ENCODE data around the gene ZNF618.

Gene ZNF618

DNA sequence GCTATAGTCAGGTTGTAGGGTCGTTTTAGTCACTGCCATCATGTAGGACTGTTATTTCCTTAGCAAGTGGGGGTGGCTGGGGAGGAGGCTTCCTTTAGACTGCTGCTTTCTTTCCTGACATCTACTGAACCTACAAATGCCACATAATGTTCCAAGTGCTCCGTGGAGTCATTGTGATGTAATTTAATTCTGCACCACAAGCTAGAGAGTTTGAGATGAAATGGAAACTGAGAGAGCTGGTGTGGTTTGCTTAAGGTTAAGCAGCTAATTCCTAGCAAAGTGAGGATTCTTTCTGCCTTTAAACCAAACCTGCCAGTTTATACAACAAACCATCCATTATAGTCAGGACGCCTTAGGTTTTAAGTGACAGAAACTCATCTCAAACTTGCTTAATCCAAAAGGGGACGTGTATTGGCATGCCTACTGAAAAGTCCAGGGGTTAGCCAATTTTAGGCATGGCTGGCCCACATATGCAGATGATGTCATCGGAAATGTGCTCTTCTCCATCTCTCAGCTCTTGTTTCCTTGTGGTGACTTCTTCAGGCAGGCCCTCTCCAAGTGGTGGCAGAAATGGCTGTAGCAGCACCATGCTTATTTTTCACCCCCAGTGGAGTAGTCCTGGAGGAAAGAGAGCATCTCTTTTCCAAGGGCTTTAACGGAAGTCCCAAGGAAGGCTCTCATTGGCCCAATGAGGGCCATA is 30.5 kb downstream of the ZNF618 start:
- H3K4me3 ChIP-seq (ENCODE audit: low read length) = no peak overlapping the region
- no peaks in the 10 kb centered on the region for H3K4me1 ChIP-seq (ENCODE audit: insufficient read depth, low read length)
- H3K27me3 ChIP-seq (ENCODE audit: insufficient read depth, low read length) = no peaks in the 10 kb centered on the region
- H2AFZ ChIP-seq (ENCODE audit: low read depth, low read length) = no peak overlapping the region
- no peaks in the 10 kb centered on the region for H3K36me3 ChIP-seq (ENCODE audit: insufficient read depth, low read length)
- peaks cover 5% of the 10 kb centered on the region for H3K9me3 ChIP-seq (ENCODE audit: low read length)

DNA sequence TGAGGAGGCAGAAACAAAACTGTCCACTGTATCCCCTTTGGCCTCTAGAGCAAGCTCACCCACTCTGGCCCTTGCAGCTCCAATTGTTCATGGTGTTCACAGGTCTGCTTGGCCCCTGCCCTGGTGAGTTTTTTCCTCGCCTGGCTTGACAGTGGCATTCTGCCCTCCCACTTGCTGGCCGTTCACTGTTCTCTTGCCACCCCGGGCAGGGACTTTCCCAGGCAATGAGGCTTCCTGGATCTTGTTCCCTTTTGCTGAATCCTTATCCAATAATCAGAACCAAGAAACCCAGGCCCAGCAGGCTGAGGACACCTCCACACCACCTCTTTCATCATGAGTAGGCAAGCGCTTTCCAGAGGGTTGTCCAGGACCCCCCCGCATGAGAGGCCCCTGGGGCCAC is 31.2 kb downstream of the ZNF618 start:
- Histone ChIP-seq H3K4me1 (ENCODE audit: insufficient read depth, low read length) (no peaks in the 10 kb centered on the region), H3K36me3 (ENCODE audit: insufficient read depth, low read length) (no peaks in the 10 kb centered on the region), H3K9me3 (ENCODE audit: low read length) (peaks cover 3% of the 10 kb centered on the region), H3K27me3 (ENCODE audit: insufficient read depth, low read length) (no peaks in the 10 kb centered on the region), H2AFZ (ENCODE audit: low read depth, low read length) (no peak overlapping the region), H3K4me3 (ENCODE audit: low read length) (no peak overlapping the region)

DNA sequence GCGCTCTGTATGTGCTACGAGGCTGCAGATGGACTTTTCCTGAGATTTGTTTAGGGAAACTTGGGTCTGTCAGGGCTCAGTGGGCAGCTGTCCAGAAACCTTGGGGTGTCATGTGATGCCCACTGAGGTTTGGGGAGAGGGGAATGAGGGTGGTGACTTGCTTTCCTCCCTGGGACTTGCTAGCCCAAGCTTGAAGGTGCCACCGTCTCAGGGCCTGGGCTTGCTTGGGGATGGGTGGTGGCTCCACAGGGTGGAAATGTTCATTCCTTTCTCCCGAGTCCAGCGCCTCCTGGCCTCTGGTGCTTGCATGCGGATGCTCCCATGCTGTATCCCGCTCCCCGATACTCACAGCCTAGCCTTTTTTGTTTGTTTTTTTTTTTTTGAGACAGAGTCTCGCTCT is 33.3 kb downstream of the ZNF618 start:
- H3K4me1 ChIP-seq (ENCODE audit: insufficient read depth, low read length) = no peaks in the 10 kb centered on the region
- no peak overlapping the region for H3K4me3 ChIP-seq (ENCODE audit: low read length)
- no peaks in the 10 kb centered on the region for H3K27me3 ChIP-seq (ENCODE audit: insufficient read depth, low read length)
- H3K9me3 ChIP-seq (ENCODE audit: low read length) = peaks cover 3% of the 10 kb centered on the region
- H2AFZ ChIP-seq (ENCODE audit: low read depth, low read length) = no peak overlapping the region
- no peaks in the 10 kb centered on the region for H3K36me3 ChIP-seq (ENCODE audit: insufficient read depth, low read length)

DNA sequence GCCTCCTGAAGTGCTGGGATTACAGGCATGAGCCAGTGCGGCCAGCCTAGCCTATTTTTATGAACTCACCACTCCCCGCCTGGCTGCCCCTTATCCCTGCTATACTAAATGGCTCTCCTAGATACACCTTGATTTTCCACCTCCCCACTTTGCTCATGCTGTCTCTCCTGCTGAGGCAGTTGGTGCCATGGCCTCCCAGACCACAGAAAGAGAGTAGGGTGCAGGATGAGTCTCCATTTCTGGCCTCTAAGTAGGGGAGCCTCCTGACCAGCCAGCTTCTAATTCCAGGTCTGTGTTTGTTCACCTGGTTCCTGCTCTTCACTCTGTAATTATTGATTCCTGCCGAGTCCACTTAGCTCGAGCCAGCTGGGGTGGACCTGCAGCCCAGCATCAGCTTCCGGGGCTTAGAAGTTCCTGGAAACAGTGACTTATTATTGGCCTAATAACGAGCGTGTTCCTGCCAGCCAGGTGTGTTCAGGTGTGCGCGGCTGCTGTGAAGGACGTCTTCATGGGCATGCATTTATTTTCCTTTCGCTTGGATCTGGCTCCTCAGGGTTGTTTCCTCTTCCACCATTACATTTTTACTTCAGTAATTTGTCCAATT is 34.0 kb downstream of the ZNF618 start:
- H3K4me3 ChIP-seq (ENCODE audit: low read length) = no peak overlapping the region
- no peak overlapping the region for H2AFZ ChIP-seq (ENCODE audit: low read depth, low read length)
- no peaks in the 10 kb centered on the region for H3K27me3 ChIP-seq (ENCODE audit: insufficient read depth, low read length)
- H3K4me1 ChIP-seq (ENCODE audit: insufficient read depth, low read length) = no peaks in the 10 kb centered on the region
- no peaks in the 10 kb centered on the region for H3K9me3 ChIP-seq (ENCODE audit: low read length)
- H3K36me3 ChIP-seq (ENCODE audit: insufficient read depth, low read length) = no peaks in the 10 kb centered on the region

DNA sequence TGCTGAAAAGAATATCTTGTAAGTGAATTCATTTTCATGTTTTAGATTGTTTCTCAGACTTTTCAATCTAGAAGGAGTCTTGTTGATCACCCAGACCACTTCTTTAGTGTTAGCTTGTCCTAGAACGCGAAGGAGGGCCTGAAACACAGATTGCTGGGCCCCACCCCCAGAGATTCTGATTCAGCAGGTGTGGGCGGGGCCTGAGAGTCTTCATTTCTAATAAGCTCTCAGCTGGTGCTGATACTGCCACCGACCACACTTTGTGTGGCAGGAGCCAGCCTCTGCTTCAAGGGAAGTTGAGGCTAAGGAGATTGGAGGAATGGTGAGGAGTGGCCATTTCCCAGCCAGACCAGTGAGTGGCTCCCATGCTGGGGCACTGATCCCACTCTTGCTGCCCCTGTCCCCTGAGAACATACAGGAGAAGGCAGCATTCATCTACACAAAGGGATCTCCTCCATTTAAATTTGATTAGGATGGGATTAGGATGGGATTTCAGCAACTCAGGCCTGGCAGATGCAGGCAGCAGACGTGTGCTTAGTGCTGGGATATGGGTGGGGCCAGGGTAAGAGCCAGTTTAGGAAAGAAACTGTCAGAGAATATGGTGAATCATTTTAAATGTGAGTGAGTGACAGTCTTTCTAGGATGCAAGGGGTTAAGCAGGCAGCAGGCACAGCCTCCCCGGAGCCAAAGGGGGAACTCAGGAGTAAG is 35.9 kb downstream of the ZNF618 start:
- H3K9me3 ChIP-seq (ENCODE audit: low read length) = no peaks in the 10 kb centered on the region
- no peaks in the 10 kb centered on the region for H3K27me3 ChIP-seq (ENCODE audit: insufficient read depth, low read length)
- H3K4me3 ChIP-seq (ENCODE audit: low read length) = no peak overlapping the region
- peaks cover 2% of the 10 kb centered on the region for H3K36me3 ChIP-seq (ENCODE audit: insufficient read depth, low read length)
- no peaks in the 10 kb centered on the region for H3K4me1 ChIP-seq (ENCODE audit: insufficient read depth, low read length)
- no peak overlapping the region for H2AFZ ChIP-seq (ENCODE audit: low read depth, low read length)

DNA sequence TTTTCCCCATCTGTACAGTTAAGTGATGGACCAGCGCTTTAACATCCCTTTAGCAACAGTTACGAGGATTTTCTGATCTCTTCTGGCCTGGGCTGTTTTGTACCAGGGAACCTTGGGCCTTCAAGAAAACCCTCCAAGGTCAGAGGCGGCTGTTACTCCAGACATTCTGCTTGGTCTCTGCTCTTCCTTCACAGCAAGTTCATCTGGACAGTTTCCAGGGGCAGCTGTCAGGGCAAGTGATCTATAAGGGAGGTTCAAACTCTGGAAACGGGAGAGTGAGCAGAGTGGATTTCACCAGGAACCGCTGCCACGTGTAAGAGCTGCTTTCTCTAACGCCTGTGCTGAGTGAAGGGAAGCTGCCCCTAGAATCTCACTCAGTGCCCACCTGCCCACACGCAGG is 36.7 kb downstream of the ZNF618 start:
- Histone ChIP-seq H3K27me3 (ENCODE audit: insufficient read depth, low read length) (no peaks in the 10 kb centered on the region), H2AFZ (ENCODE audit: low read depth, low read length) (no peak overlapping the region), H3K36me3 (ENCODE audit: insufficient read depth, low read length) (peaks cover 2% of the 10 kb centered on the region), H3K4me3 (ENCODE audit: low read length) (no peak overlapping the region), H3K4me1 (ENCODE audit: insufficient read depth, low read length) (no peaks in the 10 kb centered on the region), H3K9me3 (ENCODE audit: low read length) (no peaks in the 10 kb centered on the region)

DNA sequence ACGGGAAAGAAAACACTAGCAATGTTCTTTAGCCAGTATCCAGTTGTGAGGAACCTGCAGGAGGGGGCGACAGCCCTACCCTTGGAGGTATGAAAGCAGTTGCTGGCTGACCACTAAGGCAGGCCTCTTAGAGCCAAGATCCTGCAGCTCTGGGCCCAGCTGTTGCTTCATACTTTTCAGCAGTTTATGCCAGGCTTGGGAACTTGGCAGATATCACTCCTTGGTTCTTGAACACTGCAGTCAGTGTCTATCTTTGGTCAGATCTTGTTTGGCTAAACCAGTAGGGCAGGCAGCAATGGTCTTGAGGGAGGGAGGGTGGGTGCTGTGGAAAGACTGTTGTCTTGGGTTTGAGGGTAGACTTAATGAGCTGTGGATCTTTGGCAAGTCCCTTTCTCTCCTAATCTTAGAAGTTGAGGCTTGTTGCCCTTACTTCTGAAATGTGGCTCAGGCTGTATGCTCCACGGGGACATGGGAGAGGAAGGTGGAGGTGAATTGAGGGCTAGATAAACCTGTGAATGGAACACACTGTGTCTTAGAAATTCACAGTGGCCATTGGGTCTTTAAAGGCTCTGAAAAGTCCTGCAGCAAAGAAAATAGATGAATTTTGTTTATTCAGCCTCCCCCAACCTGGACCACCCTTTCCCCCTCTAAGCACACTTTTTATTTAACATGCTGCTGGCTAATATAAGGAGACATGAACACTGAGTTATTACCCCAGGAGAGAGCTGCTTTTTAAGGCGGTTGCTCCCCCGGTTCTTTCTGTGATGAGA is 37.5 kb downstream of the ZNF618 start:
- Histone ChIP-seq H3K4me3 (ENCODE audit: low read length) (no peak overlapping the region), H3K4me1 (ENCODE audit: insufficient read depth, low read length) (no peaks in the 10 kb centered on the region), H3K27me3 (ENCODE audit: insufficient read depth, low read length) (no peaks in the 10 kb centered on the region), H2AFZ (ENCODE audit: low read depth, low read length) (no peak overlapping the region), H3K36me3 (ENCODE audit: insufficient read depth, low read length) (peaks cover 2% of the 10 kb centered on the region), H3K9me3 (ENCODE audit: low read length) (no peaks in the 10 kb centered on the region)

DNA sequence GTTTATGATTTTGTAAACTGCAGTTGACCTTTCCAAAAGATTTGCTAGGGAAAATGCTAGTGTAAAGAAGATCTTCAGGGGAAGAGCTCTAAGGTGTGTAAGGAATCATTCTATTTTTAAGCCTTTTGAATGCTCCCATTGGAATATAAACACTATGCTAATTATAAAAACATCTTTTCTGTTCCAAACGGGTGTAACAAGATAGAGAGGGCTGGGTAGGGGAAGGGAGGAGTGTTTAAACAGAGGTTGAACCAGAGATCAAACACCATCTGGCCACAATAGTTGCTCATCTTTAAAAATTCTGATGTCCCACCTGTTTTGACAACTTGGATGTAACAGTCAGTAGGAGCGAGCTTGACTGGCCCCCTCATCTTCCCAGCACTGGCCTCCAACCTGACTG is 38.4 kb downstream of the ZNF618 start:
- Histone ChIP-seq H3K36me3 (ENCODE audit: insufficient read depth, low read length) (peaks cover 2% of the 10 kb centered on the region), H2AFZ (ENCODE audit: low read depth, low read length) (no peak overlapping the region), H3K27me3 (ENCODE audit: insufficient read depth, low read length) (no peaks in the 10 kb centered on the region), H3K9me3 (ENCODE audit: low read length) (no peaks in the 10 kb centered on the region), H3K4me1 (ENCODE audit: insufficient read depth, low read length) (peaks cover 2% of the 10 kb centered on the region), H3K4me3 (ENCODE audit: low read length) (no peak overlapping the region)

DNA sequence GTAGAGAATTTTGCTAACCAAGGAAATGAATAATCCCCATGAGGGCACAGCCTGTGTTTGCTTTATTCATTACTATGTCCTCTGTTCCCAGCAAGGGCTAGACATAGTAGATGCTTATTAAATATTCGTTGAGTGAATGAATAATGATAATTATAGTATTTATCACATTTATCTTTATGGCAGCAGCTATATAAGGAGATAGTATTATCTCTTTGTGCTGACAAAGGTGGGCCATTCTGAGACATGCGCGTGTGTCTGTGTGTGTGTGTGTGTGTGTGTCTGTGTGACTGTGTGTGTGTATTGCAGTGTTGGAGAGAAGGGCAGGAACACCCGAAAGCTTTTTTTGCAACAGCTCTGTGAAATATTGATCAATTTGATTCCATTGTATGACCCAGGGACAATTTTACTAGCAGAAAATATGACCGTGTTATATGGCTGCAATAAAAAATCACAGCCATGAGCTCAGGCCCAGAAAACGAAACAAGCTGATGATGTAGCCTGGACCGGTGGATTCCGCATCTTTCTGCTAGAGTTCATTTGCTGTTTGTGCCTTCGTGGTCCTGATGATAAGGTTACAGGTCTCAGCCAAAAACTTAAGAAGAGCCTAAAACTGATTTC is 39.8 kb downstream of the ZNF618 start:
- peaks cover 2% of the 10 kb centered on the region for H3K36me3 ChIP-seq (ENCODE audit: insufficient read depth, low read length)
- no peaks in the 10 kb centered on the region for H3K9me3 ChIP-seq (ENCODE audit: low read length)
- H3K27me3 ChIP-seq (ENCODE audit: insufficient read depth, low read length) = no peaks in the 10 kb centered on the region
- no peak overlapping the region for H3K4me3 ChIP-seq (ENCODE audit: low read length)
- H2AFZ ChIP-seq (ENCODE audit: low read depth, low read length) = no peak overlapping the region
- H3K4me1 ChIP-seq (ENCODE audit: insufficient read depth, low read length) = peaks cover 7% of the 10 kb centered on the region

DNA sequence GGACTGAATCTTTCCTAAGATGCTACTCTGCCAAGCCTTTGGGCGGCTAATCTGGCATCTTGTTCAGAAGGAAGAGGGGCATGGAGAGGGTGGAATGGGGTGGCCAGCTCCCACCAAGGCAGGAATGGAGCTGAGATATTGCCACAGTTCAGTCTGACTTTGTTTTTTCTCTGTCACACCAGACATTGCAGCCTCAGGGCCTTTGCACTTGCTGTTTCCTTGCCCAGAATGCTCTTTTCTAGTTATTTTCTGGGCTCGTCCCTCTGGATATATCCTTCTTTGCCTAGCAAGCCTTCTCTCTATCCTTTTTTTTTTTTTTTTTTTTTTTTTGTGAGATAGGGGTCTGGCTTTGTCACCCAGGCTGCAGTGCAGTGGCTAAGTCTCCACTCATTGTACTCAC is 40.8 kb downstream of the ZNF618 start:
- peaks cover 2% of the 10 kb centered on the region for H3K36me3 ChIP-seq (ENCODE audit: insufficient read depth, low read length)
- H3K27me3 ChIP-seq (ENCODE audit: insufficient read depth, low read length) = no peaks in the 10 kb centered on the region
- peaks cover 7% of the 10 kb centered on the region for H3K4me1 ChIP-seq (ENCODE audit: insufficient read depth, low read length)
- no peaks in the 10 kb centered on the region for H3K9me3 ChIP-seq (ENCODE audit: low read length)
- no peak overlapping the region for H3K4me3 ChIP-seq (ENCODE audit: low read length)
- H2AFZ ChIP-seq (ENCODE audit: low read depth, low read length) = no peak overlapping the region

DNA sequence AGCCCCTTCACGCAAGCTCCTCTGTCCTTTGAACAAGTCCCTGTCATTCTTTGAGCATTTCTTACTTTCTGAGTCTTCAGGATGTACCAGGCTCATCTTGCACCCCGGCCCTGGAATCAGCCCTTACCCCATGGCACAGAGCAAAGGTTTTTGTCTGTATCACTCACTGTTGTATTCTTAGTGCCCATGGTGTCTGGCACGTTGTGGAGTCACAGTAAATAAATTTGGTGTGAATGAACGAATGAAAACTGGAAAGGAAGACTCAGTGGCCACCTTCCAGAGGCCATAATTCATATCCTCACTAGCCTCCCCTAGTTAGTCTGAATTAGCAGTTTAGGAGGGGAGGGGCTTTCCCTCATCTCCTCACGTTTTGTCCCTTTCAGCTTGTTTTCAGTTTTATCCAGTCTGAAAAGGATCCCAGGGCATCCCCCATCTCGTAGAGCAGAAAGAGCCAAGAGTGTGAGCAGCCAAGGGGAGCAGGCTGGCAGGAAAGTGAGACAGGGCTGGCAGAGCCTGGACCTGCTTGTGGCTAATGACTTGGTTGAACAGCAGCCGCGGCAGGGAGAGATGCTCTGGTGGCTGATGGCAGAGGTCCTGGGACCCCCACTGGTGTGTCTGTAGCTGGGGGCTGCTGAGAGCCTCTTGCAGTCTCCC is 42.7 kb downstream of the ZNF618 start:
- peaks cover 2% of the 10 kb centered on the region for H3K36me3 ChIP-seq (ENCODE audit: insufficient read depth, low read length)

DNA sequence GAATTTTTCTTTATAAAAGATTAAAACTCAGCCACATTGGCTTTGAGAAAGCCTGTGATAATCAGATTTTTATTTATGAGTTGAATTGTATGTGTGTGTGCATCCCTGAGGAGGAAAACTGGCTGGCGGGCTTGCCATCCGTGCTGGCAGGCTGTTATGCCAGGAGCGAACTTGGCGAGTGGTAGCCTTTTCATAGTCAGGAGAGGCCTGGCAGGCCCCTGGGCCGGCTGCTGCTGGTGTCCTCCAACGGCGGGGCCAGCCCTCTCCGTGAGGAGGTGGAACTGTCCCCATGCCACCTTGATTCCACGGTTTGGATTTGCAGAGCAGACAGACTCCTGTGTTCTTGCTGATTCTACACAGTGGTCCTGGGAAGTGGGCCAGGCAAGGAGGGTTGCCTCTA is 43.3 kb downstream of the ZNF618 start:
- peaks cover 8% of the 10 kb centered on the region for H3K9me3 ChIP-seq (ENCODE audit: low read length)
- no peaks in the 10 kb centered on the region for H3K27me3 ChIP-seq (ENCODE audit: insufficient read depth, low read length)
- no peak overlapping the region for H2AFZ ChIP-seq (ENCODE audit: low read depth, low read length)
- H3K4me3 ChIP-seq (ENCODE audit: low read length) = no peak overlapping the region
- peaks cover 2% of the 10 kb centered on the region for H3K36me3 ChIP-seq (ENCODE audit: insufficient read depth, low read length)
- peaks cover 7% of the 10 kb centered on the region for H3K4me1 ChIP-seq (ENCODE audit: insufficient read depth, low read length)

More for the DNA sequence above, 42.7 kb downstream of the ZNF618 start:
- Histone ChIP-seq H3K27me3 (ENCODE audit: insufficient read depth, low read length) (no peaks in the 10 kb centered on the region), H2AFZ (ENCODE audit: low read depth, low read length) (no peak overlapping the region), H3K4me3 (ENCODE audit: low read length) (no peak overlapping the region), H3K4me1 (ENCODE audit: insufficient read depth, low read length) (peaks cover 7% of the 10 kb centered on the region), H3K9me3 (ENCODE audit: low read length) (peaks cover 8% of the 10 kb centered on the region)
